Esophagus squamous epithelium (tissue), 4 donors: ENCODE data around the gene SEMA4D.

Source experiments
- POLR2A ChIP-seq, 4 donors: fragments of 450-650 bp; IDR thresholded peaks; one replicate each; pipeline ENCODE4 v1.6.1; 2017; ENCODE audit warnings: antibody characterized with exemption in 4 of 4, mild to moderate bottlenecking in 4 of 4, moderate library complexity in 3 of 4
- TF ChIP-seq, protein P1 (sequence below), 6 experiments: fragments of 450-650 bp in 4 of 6; fragments of 200-600 bp in 2 of 6; sonication (generic) in 2 of 6; IDR thresholded peaks; one replicate each; pipeline ENCODE4 v1.5.1; 2016 to 2019; ENCODE audit warnings: antibody characterized with exemption in 6 of 6, mild to moderate bottlenecking in 4 of 6, moderate library complexity in 4 of 6

DNA sequence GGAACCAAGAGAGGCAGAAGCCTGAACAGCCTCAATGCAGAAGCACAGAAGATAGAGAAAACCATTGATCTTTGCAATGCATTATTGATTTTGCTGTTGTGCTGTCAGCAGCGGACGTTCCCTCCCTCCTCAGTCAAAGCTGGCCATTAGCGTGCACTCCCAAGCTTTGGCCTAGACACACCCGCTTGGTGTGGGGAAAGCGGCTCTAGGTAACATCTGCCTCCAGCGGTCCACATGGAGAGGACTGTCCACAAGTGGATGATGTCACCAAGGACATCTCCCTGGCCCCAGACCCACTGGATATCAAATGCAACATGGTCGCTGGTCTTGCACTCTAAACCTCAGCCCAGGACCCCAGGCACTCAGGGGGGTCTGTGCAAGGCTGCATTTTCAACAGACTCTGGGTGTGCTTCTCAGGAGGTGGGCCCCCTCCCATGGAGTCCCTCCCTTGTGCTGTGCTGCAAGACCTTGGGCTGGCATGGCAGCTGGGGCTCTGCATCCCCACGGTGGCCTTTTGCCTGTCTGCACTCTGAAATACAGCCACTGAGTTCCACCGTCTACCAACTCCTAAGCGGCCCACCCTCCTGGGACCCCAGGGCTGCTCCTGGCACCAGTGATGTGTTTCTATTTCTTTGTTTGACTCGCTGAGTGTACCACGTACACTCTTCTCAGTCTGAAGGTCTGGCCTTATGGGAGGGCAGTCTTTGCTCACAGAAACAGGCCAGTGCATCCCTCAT is 1.9 kb downstream of the SEMA4D start:
- no peak for TF ChIP-seq POLR2A (IDR thresholded peaks at IDR 0.05)
- TF ChIP-seq, protein P1, sequence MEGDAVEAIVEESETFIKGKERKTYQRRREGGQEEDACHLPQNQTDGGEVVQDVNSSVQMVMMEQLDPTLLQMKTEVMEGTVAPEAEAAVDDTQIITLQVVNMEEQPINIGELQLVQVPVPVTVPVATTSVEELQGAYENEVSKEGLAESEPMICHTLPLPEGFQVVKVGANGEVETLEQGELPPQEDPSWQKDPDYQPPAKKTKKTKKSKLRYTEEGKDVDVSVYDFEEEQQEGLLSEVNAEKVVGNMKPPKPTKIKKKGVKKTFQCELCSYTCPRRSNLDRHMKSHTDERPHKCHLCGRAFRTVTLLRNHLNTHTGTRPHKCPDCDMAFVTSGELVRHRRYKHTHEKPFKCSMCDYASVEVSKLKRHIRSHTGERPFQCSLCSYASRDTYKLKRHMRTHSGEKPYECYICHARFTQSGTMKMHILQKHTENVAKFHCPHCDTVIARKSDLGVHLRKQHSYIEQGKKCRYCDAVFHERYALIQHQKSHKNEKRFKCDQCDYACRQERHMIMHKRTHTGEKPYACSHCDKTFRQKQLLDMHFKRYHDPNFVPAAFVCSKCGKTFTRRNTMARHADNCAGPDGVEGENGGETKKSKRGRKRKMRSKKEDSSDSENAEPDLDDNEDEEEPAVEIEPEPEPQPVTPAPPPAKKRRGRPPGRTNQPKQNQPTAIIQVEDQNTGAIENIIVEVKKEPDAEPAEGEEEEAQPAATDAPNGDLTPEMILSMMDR (IDR thresholded peaks at IDR 0.05), result no peak
